Activated T-cell treated with anti-CD3 and anti-CD28 coated beads, Interleukin-2, amount 50 U/mL, for 24 hours (primary cell): ENCODE measurements around the gene MRM3.
"Not testable (repeated sequence)": the region's sequence is repeated elsewhere in the genome, so short reads cannot be mapped to it uniquely, and the experiment has no call there.

Source experiments
- DNase-seq: peaks from one replicate; pipeline ENCODE4 v3.0.0-alpha.2; 2020
- H3K27ac Mint-ChIP-seq: 2 replicates; pipeline ENCODE4 v1.8.0; 2020; ENCODE audit warnings: mild to moderate bottlenecking, mixed read lengths
- H3K27me3 Mint-ChIP-seq: 2 replicates; pipeline ENCODE4 v1.8.0; 2020; ENCODE audit warnings: mixed read lengths
- H3K36me3 Mint-ChIP-seq: 2 replicates; pipeline ENCODE4 v1.8.0; 2020; ENCODE audit warnings: low read depth, mixed read lengths
- H3K4me1 Mint-ChIP-seq: 2 replicates; pipeline ENCODE4 v1.8.0; 2020; ENCODE audit warnings: low read depth, mixed read lengths
- H3K4me3 Mint-ChIP-seq: 2 replicates; pipeline ENCODE4 v1.8.0; 2020; ENCODE audit warnings: mild to moderate bottlenecking, moderate library complexity, mixed read lengths
- H3K9me3 Mint-ChIP-seq: 2 replicates; pipeline ENCODE4 v1.8.0; 2020; ENCODE audit warnings: mixed read lengths

MRM3 gene

DNA sequence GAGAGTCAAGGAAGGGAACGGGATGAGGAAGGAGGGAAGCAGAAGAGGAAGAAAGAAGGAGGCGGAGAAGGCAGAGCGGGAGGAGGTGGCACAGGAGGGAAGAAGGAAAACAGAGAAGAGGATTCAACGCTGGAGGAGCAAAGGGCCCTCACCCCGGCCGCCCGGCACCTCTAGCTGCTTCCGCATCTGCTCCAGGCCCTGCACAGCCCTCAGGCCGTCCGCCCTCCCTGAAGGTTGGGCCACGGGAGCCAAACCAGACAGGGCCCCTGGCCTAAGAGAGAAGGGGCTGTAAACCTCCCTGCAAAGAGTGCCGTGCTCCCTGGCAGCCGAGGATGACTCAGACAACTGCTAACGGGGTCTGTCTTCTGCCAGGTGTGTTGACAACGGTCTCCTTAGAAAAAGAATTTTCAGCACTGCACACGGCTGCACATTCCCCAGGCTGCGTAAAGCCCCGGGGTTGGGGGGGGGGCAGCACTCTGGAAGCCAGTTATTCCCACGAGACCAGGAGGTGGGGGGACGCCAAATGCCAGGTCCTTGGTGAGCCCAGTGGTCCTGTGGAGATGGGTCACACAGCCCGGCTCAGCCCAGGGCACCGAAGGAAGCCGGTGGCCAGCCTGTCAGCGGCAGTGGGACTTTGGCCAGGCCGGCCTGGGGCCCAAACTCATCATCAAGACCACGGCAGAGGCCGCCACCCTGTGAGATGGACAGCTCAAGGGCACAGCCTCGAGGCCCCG lies 29.1 kb downstream of the MRM3 start:
- no peaks in the 10 kb centered on the region for H3K36me3 Mint-ChIP-seq
- no peak for DNase-seq
- peaks cover 11% of the 10 kb centered on the region for H3K27me3 Mint-ChIP-seq
- H3K27ac Mint-ChIP-seq = no peak overlapping the region
- H3K9me3 Mint-ChIP-seq = no peaks in the 10 kb centered on the region
- H3K4me3 Mint-ChIP-seq = no peak overlapping the region
- H3K4me1 Mint-ChIP-seq = no peaks in the 10 kb centered on the region

DNA sequence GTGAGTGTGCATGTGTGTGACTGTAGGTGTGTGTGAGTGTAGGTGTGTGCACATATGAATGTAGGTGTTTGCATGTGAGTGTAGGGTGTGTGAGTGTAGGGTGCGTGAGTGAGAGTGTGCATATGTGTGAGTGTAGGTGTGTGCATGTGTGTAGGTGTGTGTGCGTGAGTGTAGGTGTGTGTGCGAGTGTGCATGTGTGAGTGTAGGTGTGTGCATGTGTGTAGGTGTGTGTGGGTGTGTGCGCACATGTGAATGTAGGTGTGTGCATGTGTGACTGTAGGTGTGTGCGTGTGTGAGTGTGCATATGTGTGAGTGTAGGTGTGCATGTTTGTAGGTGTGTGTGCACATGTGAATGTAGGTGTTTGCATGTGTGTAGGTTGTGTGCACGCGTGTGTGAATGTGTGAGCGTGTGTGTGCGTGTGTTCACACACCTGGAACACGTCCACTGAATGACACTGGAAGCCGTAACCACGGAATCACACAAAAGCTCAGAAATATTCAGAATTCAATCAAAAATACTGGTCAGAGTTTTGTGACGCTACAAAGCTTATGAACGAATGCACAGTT lies 30.6 kb downstream of the MRM3 start:
- no peak overlapping the region for H3K27ac Mint-ChIP-seq
- no peaks in the 10 kb centered on the region for H3K4me1 Mint-ChIP-seq
- peaks cover 8% of the 10 kb centered on the region for H3K27me3 Mint-ChIP-seq
- no peak overlapping the region for H3K4me3 Mint-ChIP-seq
- no peaks in the 10 kb centered on the region for H3K9me3 Mint-ChIP-seq
- no peaks in the 10 kb centered on the region for H3K36me3 Mint-ChIP-seq
- DNase-seq = no peak

GRCh38 chr17:814371-814770 lies 32.2 kb downstream of the MRM3 start:
- H3K36me3 Mint-ChIP-seq = no peaks in the 10 kb centered on the region
- H3K9me3 Mint-ChIP-seq = no peaks in the 10 kb centered on the region
- DNase-seq = no peak
- peaks cover 3% of the 10 kb centered on the region for H3K27me3 Mint-ChIP-seq
- no peak overlapping the region for H3K4me3 Mint-ChIP-seq
- no peak overlapping the region for H3K27ac Mint-ChIP-seq
- H3K4me1 Mint-ChIP-seq = no peaks in the 10 kb centered on the region

DNA sequence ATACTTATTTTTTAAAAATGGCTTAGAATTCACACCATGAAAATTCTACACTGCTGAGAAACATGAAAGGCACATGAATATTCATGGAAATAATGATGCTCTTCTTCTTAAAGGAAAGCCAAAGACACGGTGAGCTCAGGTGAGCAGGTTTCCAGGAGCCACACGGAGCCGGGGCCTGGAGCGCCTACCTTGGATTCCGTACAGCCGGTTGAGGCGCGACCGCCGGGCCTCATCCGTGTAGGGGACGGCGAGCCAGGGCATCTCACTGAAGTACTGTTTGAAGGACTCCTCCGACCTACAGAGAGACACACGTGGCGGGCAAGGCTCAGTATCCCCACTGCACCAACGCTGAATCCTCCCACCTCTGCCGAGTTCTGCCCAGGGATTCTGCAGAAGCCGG lies 37.1 kb downstream of the MRM3 start:
- Mint-ChIP-seq H3K4me3 (no peak overlapping the region), H3K36me3 (no peaks in the 10 kb centered on the region), H3K4me1 (no peaks in the 10 kb centered on the region), H3K27ac (no peak overlapping the region), H3K9me3 (no peaks in the 10 kb centered on the region), H3K27me3 (no peaks in the 10 kb centered on the region)
- DNase-seq = no peak

- Mint-ChIP-seq H3K27me3 (no peaks in the 10 kb centered on the region), H3K27ac (no peak overlapping the region), H3K36me3 (no peaks in the 10 kb centered on the region), H3K9me3 (no peaks in the 10 kb centered on the region), H3K4me1 (no peaks in the 10 kb centered on the region), H3K4me3 (no peak overlapping the region)
- no peak for DNase-seq
Measured at GRCh38 chr17:823501-823902, 41.3 kb downstream of the MRM3 start.

DNA sequence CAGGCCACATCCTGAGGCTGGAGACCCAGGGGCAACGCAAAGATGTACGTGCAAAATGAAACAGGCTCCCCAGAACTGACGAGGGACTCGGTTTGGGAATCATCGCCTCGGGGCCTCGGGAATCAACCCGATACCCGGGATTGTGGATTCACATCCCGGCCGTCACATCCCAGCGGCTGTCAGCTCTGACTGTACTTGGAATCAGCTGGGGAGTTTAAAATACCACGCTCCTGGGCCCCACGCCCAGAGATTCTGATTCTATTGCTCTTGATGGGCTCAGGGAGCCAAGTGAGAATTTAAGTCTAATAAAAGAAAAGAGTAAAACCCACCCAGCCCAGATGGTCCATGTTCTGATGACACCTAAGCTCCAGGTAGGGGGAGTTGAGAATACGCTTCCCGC lies 42.2 kb downstream of the MRM3 start:
- H3K4me1 Mint-ChIP-seq = no peaks in the 10 kb centered on the region
- H3K4me3 Mint-ChIP-seq = no peak overlapping the region
- no peaks in the 10 kb centered on the region for H3K9me3 Mint-ChIP-seq

DNA sequence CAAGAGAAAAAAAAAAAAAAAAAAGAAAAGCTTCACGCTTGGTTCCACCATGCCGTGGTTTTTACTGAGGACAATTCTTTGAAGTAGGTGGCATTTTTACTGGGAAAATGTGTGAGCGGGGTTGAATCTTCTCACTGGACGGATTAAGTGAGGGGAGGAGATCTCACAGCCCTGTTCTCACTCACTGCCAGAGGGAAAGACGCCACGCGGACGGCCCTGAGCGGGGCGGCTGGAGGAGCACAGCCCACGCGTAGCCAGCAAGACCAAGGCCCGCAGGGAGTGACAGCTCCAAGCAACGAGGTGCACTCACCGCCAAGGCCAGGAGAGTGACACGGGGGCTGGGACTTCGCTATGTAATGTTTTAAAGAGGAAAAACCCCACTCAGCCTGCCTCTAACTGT lies 43.1 kb downstream of the MRM3 start:
- no peaks in the 10 kb centered on the region for H3K36me3 Mint-ChIP-seq
- H3K4me1 Mint-ChIP-seq = no peaks in the 10 kb centered on the region
- DNase-seq = no peak
- H3K9me3 Mint-ChIP-seq = no peaks in the 10 kb centered on the region
- H3K4me3 Mint-ChIP-seq = no peak overlapping the region
- peaks cover 7% of the 10 kb centered on the region for H3K27me3 Mint-ChIP-seq
- H3K27ac Mint-ChIP-seq = no peak overlapping the region

More for the DNA sequence above, 42.2 kb downstream of the MRM3 start:
- no peak for DNase-seq
- Mint-ChIP-seq H3K36me3 (no peaks in the 10 kb centered on the region), H3K27ac (no peak overlapping the region), H3K27me3 (peaks cover under 1% of the 10 kb centered on the region)

DNA sequence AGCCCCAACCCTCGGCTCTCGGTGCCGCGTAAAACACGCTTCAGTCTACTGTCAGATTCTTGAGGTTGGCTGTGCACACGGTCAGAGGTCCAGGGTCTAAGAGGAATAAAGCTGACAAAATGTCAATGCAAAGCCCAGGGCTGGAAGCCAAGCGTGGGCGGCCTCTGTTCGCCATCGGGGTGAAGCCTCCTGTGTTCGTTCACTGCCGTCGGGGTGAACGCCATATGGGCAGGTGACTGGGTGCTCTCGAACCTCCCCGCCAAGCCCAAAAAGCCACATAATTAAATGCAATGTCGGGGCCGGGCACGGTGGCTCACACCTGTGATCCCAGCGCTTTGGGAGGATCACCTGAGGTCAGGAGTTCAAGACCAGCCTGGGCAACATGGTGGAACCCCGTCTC lies 44.6 kb downstream of the MRM3 start:
- no peak for DNase-seq
- Mint-ChIP-seq H3K4me1 (no peaks in the 10 kb centered on the region), H3K9me3 (no peaks in the 10 kb centered on the region), H3K27me3 (peaks cover 9% of the 10 kb centered on the region), H3K27ac (no peak overlapping the region), H3K4me3 (no peak overlapping the region), H3K36me3 (no peaks in the 10 kb centered on the region)

DNA sequence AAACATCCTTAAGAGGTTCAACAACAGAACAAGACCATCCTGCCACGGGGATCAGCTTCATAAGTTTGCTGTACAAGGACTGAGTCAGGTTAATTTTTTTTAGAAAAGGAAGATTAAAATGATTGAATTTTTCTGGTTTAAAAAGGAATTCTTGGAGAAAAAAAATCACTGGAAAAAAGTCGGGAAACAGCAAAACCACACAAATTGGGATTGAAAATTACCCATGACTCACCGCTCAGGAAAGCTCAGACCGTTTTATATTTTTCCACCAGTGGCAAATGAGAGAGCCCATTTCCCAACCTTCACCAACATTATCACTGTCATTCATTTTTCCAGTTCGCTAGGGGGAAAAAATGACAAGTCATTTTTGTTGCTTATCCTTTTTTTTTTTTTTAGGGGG lies 46.6 kb downstream of the MRM3 start:
- H3K4me1 Mint-ChIP-seq = no peaks in the 10 kb centered on the region

DNA sequence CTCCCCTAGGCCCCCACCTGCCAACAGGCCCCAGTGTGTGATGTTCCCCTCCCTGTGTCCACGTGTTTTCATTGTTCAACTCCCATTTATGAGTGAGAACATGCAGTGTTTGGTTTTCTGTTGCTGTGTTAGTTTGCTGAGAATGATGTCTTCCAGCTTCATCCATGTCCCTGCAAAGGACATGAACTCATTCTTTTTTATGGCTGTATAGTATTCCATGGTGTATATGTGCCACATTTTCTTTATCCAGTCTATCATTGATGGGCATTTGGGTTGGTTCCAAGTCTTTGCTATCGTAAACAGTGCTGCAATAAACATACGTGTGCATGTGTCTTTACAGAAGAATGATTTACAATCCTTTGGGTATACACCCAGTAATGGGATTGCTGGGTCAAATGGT lies 47.5 kb downstream of the MRM3 start:
- H3K4me1 Mint-ChIP-seq, H3K4me3 Mint-ChIP-seq, H3K36me3 Mint-ChIP-seq, DNase-seq, H3K27ac Mint-ChIP-seq, H3K9me3 Mint-ChIP-seq: not testable (repeated sequence)
- H3K27me3 Mint-ChIP-seq = peaks cover 11% of the 10 kb centered on the region

More for the DNA sequence above, 46.6 kb downstream of the MRM3 start:
- Mint-ChIP-seq H3K27me3 (peaks cover 11% of the 10 kb centered on the region), H3K4me3 (no peak overlapping the region), H3K27ac (no peak overlapping the region), H3K36me3 (no peaks in the 10 kb centered on the region), H3K9me3 (no peaks in the 10 kb centered on the region)
- DNase-seq = no peak

GRCh38 chr17:830381-830780 lies 48.2 kb downstream of the MRM3 start:
- H3K9me3 Mint-ChIP-seq = no peaks in the 10 kb centered on the region
- H3K27ac Mint-ChIP-seq = no peak overlapping the region
- no peak overlapping the region for H3K4me3 Mint-ChIP-seq
- no peaks in the 10 kb centered on the region for H3K4me1 Mint-ChIP-seq
- peaks cover 11% of the 10 kb centered on the region for H3K27me3 Mint-ChIP-seq
- no peak for DNase-seq
- H3K36me3 Mint-ChIP-seq = no peaks in the 10 kb centered on the region

- peaks cover 11% of the 10 kb centered on the region for H3K27me3 Mint-ChIP-seq
- no peak for DNase-seq
- H3K4me3 Mint-ChIP-seq = no peak overlapping the region
- no peaks in the 10 kb centered on the region for H3K36me3 Mint-ChIP-seq
- H3K27ac Mint-ChIP-seq = no peak overlapping the region
- H3K9me3 Mint-ChIP-seq = no peaks in the 10 kb centered on the region
- no peaks in the 10 kb centered on the region for H3K4me1 Mint-ChIP-seq
Measured at GRCh38 chr17:830950-831349, 48.8 kb downstream of the MRM3 start.

DNA sequence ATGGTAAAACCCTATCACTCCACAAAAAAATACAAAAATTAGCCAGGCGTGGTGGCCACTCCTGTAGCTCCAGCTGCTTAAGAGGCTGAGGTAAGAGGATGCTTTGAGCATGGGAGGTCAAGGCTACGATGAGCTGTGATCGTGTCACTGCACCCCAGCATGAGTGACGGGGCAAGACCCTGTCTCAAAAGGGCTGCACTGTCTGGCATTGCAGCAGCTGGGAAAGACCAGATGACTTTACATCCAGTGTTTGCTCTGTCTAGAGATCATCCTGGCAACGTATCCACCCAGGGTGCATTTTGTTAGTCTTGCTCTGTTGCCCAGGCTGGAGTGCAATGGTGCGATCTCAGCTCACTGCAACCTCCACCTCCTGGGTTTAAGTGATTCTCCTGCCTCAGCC lies 52.0 kb downstream of the MRM3 start:
- DNase-seq = no peak
- H3K36me3 Mint-ChIP-seq = no peaks in the 10 kb centered on the region
- no peaks in the 10 kb centered on the region for H3K9me3 Mint-ChIP-seq
- no peak overlapping the region for H3K27ac Mint-ChIP-seq
- H3K4me1 Mint-ChIP-seq = no peaks in the 10 kb centered on the region
- peaks cover 14% of the 10 kb centered on the region for H3K27me3 Mint-ChIP-seq
- H3K4me3 Mint-ChIP-seq = no peak overlapping the region

GRCh38 chr17:835263-835662 lies 53.1 kb downstream of the MRM3 start:
- H3K36me3 Mint-ChIP-seq = no peaks in the 10 kb centered on the region
- no peaks in the 10 kb centered on the region for H3K4me1 Mint-ChIP-seq
- no peak for DNase-seq
- H3K27ac Mint-ChIP-seq = no peak overlapping the region
- H3K27me3 Mint-ChIP-seq = peaks cover 7% of the 10 kb centered on the region
- no peaks in the 10 kb centered on the region for H3K9me3 Mint-ChIP-seq
- H3K4me3 Mint-ChIP-seq = no peak overlapping the region

- not testable (repeated sequence) for H3K27ac Mint-ChIP-seq, H3K36me3 Mint-ChIP-seq, H3K9me3 Mint-ChIP-seq, H3K4me3 Mint-ChIP-seq, DNase-seq, H3K27me3 Mint-ChIP-seq, H3K4me1 Mint-ChIP-seq
Measured at GRCh38 chr17:835721-836120, 53.6 kb downstream of the MRM3 start.

- Mint-ChIP-seq H3K9me3 (no peaks in the 10 kb centered on the region), H3K4me3 (no peak overlapping the region), H3K4me1 (no peaks in the 10 kb centered on the region), H3K27ac (no peak overlapping the region), H3K27me3 (peaks cover 5% of the 10 kb centered on the region), H3K36me3 (no peaks in the 10 kb centered on the region)
- no peak for DNase-seq
Measured at GRCh38 chr17:836151-836550, 54.0 kb downstream of the MRM3 start.
